CD4-positive, alpha-beta T cell treated with Interleukin-21 for 1 hour (primary cell): ENCODE results near the gene ANGEL2.
"Not testable (repeated sequence)": the region's sequence is repeated elsewhere in the genome, so short reads cannot be mapped to it uniquely, and the experiment has no call there.

Source experiments
- DNase-seq: peaks from one replicate; pipeline ENCODE4 v3.0.0-alpha.2; 2020

The ANGEL2 gene

GRCh38 chr1:212974711-212975110, 41.0 kb downstream of the ANGEL2 start:
- DNase-seq = no peak

GRCh38 chr1:212973899-212974298, 41.8 kb downstream of the ANGEL2 start:
- no peak for DNase-seq

- no peak for DNase-seq
These were observed 42.2 kb downstream of the ANGEL2 start for GRCh38 chr1:212973426-212973825.

- DNase-seq = no peak
These were observed 44.4 kb downstream of the ANGEL2 start for GRCh38 chr1:212971312-212971711.

GRCh38 chr1:212970085-212970484, 45.6 kb downstream of the ANGEL2 start:
- no peak for DNase-seq

- DNase-seq = no peak
These were observed 47.3 kb downstream of the ANGEL2 start for GRCh38 chr1:212968368-212968863.

GRCh38 chr1:212967801-212968200, 47.9 kb downstream of the ANGEL2 start:
- DNase-seq = no peak

GRCh38 chr1:212966616-212967015, 49.1 kb downstream of the ANGEL2 start:
- no peak for DNase-seq

- not testable (repeated sequence) for DNase-seq
These were observed 50.7 kb downstream of the ANGEL2 start for GRCh38 chr1:212964993-212965392.

- no peak for DNase-seq
These were observed 51.6 kb downstream of the ANGEL2 start for GRCh38 chr1:212964102-212964501.

GRCh38 chr1:212962509-212962908, 53.2 kb downstream of the ANGEL2 start:
- DNase-seq = no peak

GRCh38 chr1:212960932-212961331, 54.7 kb downstream of the ANGEL2 start:
- DNase-seq = no peak

- no peak for DNase-seq
These were observed 56.1 kb downstream of the ANGEL2 start for GRCh38 chr1:212959266-212960220.

- DNase-seq = no peak
These were observed 57.5 kb downstream of the ANGEL2 start for GRCh38 chr1:212958175-212958574.

GRCh38 chr1:212957546-212957945, 58.1 kb downstream of the ANGEL2 start:
- no peak for DNase-seq

GRCh38 chr1:212955961-212956620, 59.6 kb downstream of the ANGEL2 start:
- no peak for DNase-seq

GRCh38 chr1:212955098-212955497, 60.6 kb downstream of the ANGEL2 start:
- DNase-seq = no peak

GRCh38 chr1:212954514-212954913, 61.2 kb downstream of the ANGEL2 start:
- no peak for DNase-seq

GRCh38 chr1:212953321-212953720, 62.3 kb downstream of the ANGEL2 start:
- no peak for DNase-seq

- DNase-seq = no peak
These were observed 63.1 kb downstream of the ANGEL2 start for GRCh38 chr1:212952641-212952976.

GRCh38 chr1:212951947-212952640, 63.6 kb downstream of the ANGEL2 start:
- DNase-seq = no peak

- no peak for DNase-seq
These were observed 64.3 kb downstream of the ANGEL2 start for GRCh38 chr1:212951126-212951946.
